Measurements from ENCODE around the gene GLOD4. TPM values are rescaled to one million over a fixed set of nuclear protein-coding genes. Genes with fewer than 3 reads are reported as not detected.

Gene GLOD4
- total RNA-seq, 2 donors from 2014 or later = 89.3 to 103 TPM

DNA sequence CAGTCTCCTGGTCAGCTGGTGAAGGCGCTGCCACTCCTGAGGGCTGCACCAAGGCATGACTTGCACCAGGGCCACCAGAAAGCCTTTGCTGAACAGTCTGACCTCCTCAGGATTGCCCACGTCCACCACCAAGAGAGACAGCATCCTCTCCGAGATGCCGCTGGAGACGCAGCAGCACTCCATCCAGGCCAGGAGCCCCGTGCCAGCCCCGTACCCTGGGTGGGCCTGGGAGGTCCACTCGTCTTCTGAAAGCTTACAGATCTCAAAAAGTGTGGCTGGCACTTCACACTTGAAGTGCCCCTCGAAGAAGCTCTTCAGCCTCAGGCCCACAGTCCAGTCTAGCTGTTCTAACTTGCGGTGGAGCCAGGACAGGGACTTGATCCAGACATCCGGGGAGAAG lies 36.7 kb downstream of the GLOD4 start:
- H3K27me3 ChIP-seq = no peaks in the 10 kb centered on the region
- intact Hi-C loops (cut with DNase I) = no loop called here
- H3K36me3 ChIP-seq = peaks cover 8% of the 10 kb centered on the region
- TF ChIP-seq, protein P1, sequence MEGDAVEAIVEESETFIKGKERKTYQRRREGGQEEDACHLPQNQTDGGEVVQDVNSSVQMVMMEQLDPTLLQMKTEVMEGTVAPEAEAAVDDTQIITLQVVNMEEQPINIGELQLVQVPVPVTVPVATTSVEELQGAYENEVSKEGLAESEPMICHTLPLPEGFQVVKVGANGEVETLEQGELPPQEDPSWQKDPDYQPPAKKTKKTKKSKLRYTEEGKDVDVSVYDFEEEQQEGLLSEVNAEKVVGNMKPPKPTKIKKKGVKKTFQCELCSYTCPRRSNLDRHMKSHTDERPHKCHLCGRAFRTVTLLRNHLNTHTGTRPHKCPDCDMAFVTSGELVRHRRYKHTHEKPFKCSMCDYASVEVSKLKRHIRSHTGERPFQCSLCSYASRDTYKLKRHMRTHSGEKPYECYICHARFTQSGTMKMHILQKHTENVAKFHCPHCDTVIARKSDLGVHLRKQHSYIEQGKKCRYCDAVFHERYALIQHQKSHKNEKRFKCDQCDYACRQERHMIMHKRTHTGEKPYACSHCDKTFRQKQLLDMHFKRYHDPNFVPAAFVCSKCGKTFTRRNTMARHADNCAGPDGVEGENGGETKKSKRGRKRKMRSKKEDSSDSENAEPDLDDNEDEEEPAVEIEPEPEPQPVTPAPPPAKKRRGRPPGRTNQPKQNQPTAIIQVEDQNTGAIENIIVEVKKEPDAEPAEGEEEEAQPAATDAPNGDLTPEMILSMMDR (IDR thresholded peaks at IDR 0.05) = no peak
- DNase-seq = no peak
- no peak overlapping the region for H3K27ac ChIP-seq
- no peaks in the 10 kb centered on the region for H3K9me3 ChIP-seq
- H3K4me3 ChIP-seq = no peak overlapping the region
- no peaks in the 10 kb centered on the region for H3K4me1 ChIP-seq
- H3K9ac ChIP-seq (ENCODE audit: low read depth in 2 of 2, low read length in 2 of 2) = no peak overlapping the region

DNA sequence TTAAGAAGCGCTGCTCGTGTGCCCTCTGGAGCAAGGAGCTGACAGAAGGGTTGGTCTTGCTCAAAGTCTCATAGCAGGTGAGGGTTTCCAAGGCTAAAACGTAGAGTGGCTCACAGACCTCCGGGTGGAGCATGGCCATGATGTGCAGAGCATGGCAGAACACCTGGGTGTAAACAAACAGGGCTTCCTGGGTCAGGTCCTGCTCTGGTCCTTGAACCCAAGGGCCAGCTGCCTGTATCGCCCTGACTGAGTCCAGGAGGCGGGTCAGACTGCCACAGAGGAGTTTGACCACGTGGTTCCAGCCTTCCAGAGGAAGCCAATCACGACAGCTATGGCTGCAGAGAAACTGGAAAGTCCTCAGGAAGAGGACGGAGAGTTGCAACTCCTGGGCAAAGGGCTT lies 37.1 kb downstream of the GLOD4 start:
- no peak overlapping the region for H3K4me3 ChIP-seq
- TF ChIP-seq, protein P1 (IDR thresholded peaks at IDR 0.05) = no peak
- no peaks in the 10 kb centered on the region for H3K4me1 ChIP-seq
- H3K9me3 ChIP-seq = no peaks in the 10 kb centered on the region
- H3K9ac ChIP-seq (ENCODE audit: low read depth in 2 of 2, low read length in 2 of 2) = no peak overlapping the region
- no peaks in the 10 kb centered on the region for H3K27me3 ChIP-seq
- intact Hi-C loops (cut with DNase I) = no loop called here
- H3K27ac ChIP-seq = no peak overlapping the region
- DNase-seq = no peak
- peaks cover 8% of the 10 kb centered on the region for H3K36me3 ChIP-seq

DNA sequence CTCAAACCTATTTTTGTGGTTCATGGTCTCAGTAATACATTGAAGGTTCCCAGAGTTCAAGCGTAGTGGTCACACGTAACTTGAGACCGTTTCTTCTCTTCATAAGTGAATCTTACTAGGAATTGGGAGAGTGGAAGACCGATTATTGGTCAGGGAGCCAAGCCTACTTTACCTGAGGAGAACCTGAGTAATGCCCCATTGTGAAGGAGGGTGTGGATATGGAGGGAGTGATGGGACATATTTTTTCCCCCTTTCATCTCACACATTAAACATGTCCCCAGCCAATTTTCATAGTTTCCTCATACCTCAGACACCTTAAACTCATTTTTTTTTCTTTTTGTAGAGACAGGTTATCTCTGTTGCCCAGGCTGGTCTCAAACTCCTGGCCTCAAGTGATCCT lies 38.9 kb downstream of the GLOD4 start:
- H3K9ac ChIP-seq (ENCODE audit: low read depth in 2 of 2, low read length in 2 of 2) = no peak overlapping the region
- TF ChIP-seq, protein P1 (IDR thresholded peaks at IDR 0.05) = no peak
- no peak for DNase-seq

DNA sequence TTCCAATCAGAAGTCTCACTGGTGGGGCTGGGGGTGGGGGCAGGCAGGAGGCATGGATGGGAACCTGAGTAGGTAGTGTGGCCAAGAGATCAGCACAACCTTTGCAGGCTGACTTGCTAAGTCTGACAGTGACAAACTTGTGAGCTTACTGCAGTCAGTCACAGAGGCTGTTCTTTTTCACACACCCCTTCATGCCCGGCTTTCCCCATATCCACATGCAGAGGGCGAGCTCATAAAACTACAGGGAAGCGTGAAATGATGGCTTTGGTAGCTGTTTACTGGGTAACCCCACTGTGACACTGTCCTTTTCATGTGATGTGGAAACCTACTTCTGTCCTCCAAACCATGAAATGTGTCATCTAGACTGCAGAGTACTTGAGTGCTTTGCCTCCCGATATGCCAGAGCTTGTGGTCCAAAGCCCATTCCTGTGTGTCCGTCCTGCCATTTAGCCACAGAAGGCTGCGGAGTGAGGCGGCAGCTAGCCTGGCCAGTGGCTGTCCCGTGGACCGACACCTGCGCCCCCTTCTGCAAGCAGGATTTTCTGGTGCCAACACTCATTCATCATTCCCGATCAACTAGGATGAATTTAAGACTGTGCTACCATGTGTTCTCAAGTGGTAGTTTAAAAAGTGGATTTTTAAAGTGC lies 39.8 kb downstream of the GLOD4 start:
- TF ChIP-seq, protein P1 (IDR thresholded peaks at IDR 0.05) = no peak
- H3K4me3 ChIP-seq = no peak overlapping the region
- peaks cover 7% of the 10 kb centered on the region for H3K36me3 ChIP-seq
- no peak overlapping the region for H3K27ac ChIP-seq
- H3K4me1 ChIP-seq = no peaks in the 10 kb centered on the region
- no peak for DNase-seq
- H3K27me3 ChIP-seq = no peaks in the 10 kb centered on the region
- no peak overlapping the region for H3K9ac ChIP-seq (ENCODE audit: low read depth in 2 of 2, low read length in 2 of 2)
- intact Hi-C loops (cut with DNase I) = no loop called here
- H3K9me3 ChIP-seq = no peaks in the 10 kb centered on the region

More for the DNA sequence above, 38.9 kb downstream of the GLOD4 start:
- H3K27ac ChIP-seq = no peak overlapping the region
- no peaks in the 10 kb centered on the region for H3K9me3 ChIP-seq
- no peaks in the 10 kb centered on the region for H3K4me1 ChIP-seq
- H3K27me3 ChIP-seq = no peaks in the 10 kb centered on the region
- peaks cover 8% of the 10 kb centered on the region for H3K36me3 ChIP-seq
- H3K4me3 ChIP-seq = no peak overlapping the region
- intact Hi-C loops (cut with DNase I) = no loop called here

DNA sequence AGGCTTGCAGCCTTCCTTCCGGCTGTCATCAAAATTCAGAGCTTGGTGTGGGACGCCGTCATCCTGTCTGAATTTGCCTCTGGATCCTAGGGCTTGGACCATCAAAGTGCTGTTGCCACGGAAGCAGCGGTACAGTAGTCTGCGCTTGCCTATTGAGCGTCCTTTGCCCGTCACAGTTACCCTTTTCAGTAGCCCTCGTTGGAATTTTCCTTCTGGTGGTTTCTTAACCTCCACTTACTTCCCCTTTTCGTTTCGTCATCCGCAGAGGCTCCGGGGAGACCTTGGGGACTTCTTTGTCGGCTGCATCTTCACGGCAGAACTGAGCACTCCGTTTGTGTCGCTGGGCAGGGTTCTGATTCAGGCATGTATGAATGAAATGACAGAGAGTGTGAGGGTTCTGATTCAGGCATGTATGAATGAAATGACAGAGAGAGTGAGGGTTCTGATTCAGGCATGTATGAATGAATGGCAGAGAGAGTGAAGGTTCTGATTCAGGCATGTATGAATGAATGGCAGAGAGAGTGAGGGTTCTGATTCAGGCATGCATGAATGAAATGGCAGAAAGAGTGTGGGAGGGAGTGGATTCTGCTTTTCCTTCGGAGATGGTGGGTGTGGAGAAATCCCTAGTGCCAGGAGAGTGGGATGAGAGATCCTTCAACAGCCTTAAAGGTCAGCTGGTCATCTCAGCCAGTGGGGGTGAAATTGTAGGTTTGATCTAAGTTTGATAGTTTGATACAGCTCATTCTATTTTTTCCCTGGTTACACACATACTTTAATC lies 41.7 kb downstream of the GLOD4 start:
- no peaks in the 10 kb centered on the region for H3K36me3 ChIP-seq
- H3K27me3 ChIP-seq = no peaks in the 10 kb centered on the region
- TF ChIP-seq, protein P1 (IDR thresholded peaks at IDR 0.05) = no peak
- H3K4me1 ChIP-seq = no peaks in the 10 kb centered on the region
- H3K9me3 ChIP-seq = no peaks in the 10 kb centered on the region
- H3K4me3 ChIP-seq = no peak overlapping the region
- peak; percentile 25 for DNase-seq
- H3K9ac ChIP-seq (ENCODE audit: low read depth in 2 of 2, low read length in 2 of 2) = no peak overlapping the region
- intact Hi-C loops (cut with DNase I) = no loop called here
- H3K27ac ChIP-seq = no peak overlapping the region
